HFFc6 (cell line): ENCODE measurements around the gene TXNDC2. TPM values are rescaled to one million over a fixed set of nuclear protein-coding genes. Genes with fewer than 3 reads are reported as not detected.

Experiments
- DNase-seq: peaks from one replicate; pipeline ENCODE4 v3.0.0-alpha.2; 2018
- H3K27ac Mint-ChIP-seq: 2 replicates; pipeline ENCODE4 v1.8.0; 2020; ENCODE audit warnings: mild to moderate bottlenecking, mixed read lengths
- H3K27me3 Mint-ChIP-seq: 2 replicates; pipeline ENCODE4 v1.8.0; 2021; ENCODE audit warnings: mild to moderate bottlenecking, moderate library complexity, mixed read lengths; ENCODE audit not compliant: insufficient read depth
- H3K36me3 Mint-ChIP-seq: 2 replicates; pipeline ENCODE4 v1.8.0; 2021; ENCODE audit warnings: low read depth, mixed read lengths
- H3K4me1 Mint-ChIP-seq: 2 replicates; pipeline ENCODE4 v1.8.0; 2020; ENCODE audit warnings: low read depth, mixed read lengths
- H3K4me3 Mint-ChIP-seq: 2 replicates; pipeline ENCODE4 v1.8.0; 2020; ENCODE audit warnings: mild to moderate bottlenecking, moderate library complexity, mixed read lengths
- H3K9me3 Mint-ChIP-seq: 2 replicates; pipeline ENCODE4 v1.8.0; 2020; ENCODE audit warnings: mild to moderate bottlenecking, mixed read lengths
- CTCF ChIP-seq: fragments of 200-600 bp; sonication (generic); IDR thresholded peaks from 2 replicates; pipeline ENCODE4 v1.5.0; 2021; ENCODE audit warnings: antibody characterized with exemption, mild to moderate bottlenecking
- total RNA-seq, 6 experiments: library from RNA; stranded (reverse); fragmentation: NEBNext Ultra II Directional; extraction: Animal tissue kit (Norgen Biotek cat#: 25700); gene quantifications; 2 replicates in 1 of 6; 3 replicates in 5 of 6; pipeline ENCODE4 v1.2.3, GENCODE V29; 2021

Gene TXNDC2
- total RNA-seq, 6 experiments from 2014 or later, result 0.14 to 0.34 (median 0.18) TPM; not detected in 3

DNA sequence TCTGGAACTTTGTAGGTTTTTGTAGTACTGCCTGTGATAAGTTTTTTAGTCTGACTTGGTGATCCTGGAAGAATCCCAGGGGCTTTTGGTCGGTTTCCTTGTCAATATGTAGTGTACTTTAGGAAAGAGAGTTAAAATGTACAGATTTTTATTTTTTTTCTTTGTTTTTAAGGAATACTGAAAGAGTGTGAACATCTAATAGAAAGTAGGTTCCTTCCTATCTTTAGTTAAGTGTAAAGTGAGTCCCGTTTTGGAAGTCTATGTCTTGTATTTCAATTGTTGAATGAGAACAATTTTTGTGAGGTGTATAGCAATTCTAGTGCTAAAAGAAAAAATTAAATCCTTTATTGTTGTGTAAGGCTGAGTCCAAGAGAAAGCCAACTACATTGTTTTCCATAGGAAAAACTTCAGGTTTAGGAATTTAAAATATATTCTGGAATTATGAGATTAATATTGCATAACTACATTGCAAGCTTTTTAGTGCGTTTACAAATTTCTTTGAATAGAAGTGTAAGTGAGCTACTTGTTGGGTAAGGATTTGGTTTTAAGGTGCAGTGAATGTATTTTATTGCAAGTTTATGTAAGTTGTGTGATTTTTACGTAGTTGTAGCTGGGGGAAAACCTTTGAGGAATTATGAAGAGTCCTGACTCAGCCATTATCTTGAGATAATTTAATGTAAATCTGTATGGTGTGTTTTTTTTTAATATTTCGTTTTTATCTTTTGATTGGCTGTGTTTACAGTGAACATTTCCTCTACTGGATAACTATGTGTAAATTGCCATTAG lies 29.7 kb downstream of the TXNDC2 start:
- no peak for DNase-seq
- H3K27me3 Mint-ChIP-seq, result peaks cover 4% of the 10 kb centered on the region

DNA sequence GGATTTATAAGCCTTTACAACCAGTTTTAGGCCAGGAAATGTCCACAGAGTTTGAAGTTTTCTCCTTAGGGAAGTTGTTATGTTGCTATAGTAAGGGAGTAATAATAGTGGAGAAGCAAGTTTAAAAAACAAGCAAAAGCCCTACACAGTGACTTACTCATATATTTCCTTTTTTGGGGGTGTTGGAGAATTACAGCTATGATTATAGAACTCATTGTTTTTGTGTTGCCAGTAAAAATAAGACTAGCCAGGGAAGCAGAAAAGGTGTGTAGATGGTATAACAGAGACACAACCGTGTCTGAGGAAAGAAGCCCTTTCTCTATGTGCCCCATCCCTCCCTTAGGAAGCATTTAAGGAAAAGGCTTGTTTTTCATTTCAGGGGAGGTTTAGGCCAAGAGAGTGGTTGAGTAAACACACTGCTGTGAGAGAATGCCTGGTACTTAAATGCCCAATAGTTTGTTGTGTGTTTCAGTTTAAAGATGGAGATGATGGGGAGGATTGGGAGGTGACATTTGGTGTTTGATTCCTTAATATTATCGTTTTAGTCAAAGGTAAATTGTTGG lies 30.4 kb downstream of the TXNDC2 start:
- Mint-ChIP-seq H3K4me1 (peaks cover 28% of the 10 kb centered on the region), H3K36me3 (peaks cover 15% of the 10 kb centered on the region), H3K27ac (peak overlapping the region; percentile 87), H3K27me3 (peaks cover 4% of the 10 kb centered on the region), H3K9me3 (peaks cover 8% of the 10 kb centered on the region; the same call in 1 of the 2 replicates), H3K4me3 (peak overlapping the region; percentile 97)
- no peak for TF ChIP-seq CTCF
- DNase-seq, result peak; percentile 29

More for the DNA sequence above, 29.7 kb downstream of the TXNDC2 start:
- no peak for TF ChIP-seq CTCF
- peak overlapping the region; percentile 87 for H3K27ac Mint-ChIP-seq
- H3K9me3 Mint-ChIP-seq, result peaks cover 8% of the 10 kb centered on the region; the same call in 1 of the 2 replicates
- peaks cover 28% of the 10 kb centered on the region for H3K4me1 Mint-ChIP-seq
- H3K36me3 Mint-ChIP-seq, result peaks cover 15% of the 10 kb centered on the region
- peak overlapping the region; percentile 97 for H3K4me3 Mint-ChIP-seq

- Mint-ChIP-seq H3K9me3 (peaks cover 8% of the 10 kb centered on the region; the same call in 1 of the 2 replicates), H3K27me3 (peaks cover 4% of the 10 kb centered on the region), H3K36me3 (peaks cover 15% of the 10 kb centered on the region), H3K4me1 (peaks cover 28% of the 10 kb centered on the region), H3K27ac (peak overlapping the region; percentile 87), H3K4me3 (peak overlapping the region; percentile 97)
- DNase-seq, result no peak
- no peak for TF ChIP-seq CTCF
These were observed 31.0 kb downstream of the TXNDC2 start for GRCh38 chr18:9916808-9917207.

GRCh38 chr18:9918016-9918680 lies 32.4 kb downstream of the TXNDC2 start:
- H3K9me3 Mint-ChIP-seq, result no peaks in the 10 kb centered on the region
- peaks cover 4% of the 10 kb centered on the region for H3K27me3 Mint-ChIP-seq
- DNase-seq, result no peak
- no peak overlapping the region for H3K4me3 Mint-ChIP-seq
- H3K27ac Mint-ChIP-seq, result no peak overlapping the region
- peaks cover 31% of the 10 kb centered on the region for H3K4me1 Mint-ChIP-seq
- H3K36me3 Mint-ChIP-seq, result peaks cover 5% of the 10 kb centered on the region
- no peak for TF ChIP-seq CTCF

DNA sequence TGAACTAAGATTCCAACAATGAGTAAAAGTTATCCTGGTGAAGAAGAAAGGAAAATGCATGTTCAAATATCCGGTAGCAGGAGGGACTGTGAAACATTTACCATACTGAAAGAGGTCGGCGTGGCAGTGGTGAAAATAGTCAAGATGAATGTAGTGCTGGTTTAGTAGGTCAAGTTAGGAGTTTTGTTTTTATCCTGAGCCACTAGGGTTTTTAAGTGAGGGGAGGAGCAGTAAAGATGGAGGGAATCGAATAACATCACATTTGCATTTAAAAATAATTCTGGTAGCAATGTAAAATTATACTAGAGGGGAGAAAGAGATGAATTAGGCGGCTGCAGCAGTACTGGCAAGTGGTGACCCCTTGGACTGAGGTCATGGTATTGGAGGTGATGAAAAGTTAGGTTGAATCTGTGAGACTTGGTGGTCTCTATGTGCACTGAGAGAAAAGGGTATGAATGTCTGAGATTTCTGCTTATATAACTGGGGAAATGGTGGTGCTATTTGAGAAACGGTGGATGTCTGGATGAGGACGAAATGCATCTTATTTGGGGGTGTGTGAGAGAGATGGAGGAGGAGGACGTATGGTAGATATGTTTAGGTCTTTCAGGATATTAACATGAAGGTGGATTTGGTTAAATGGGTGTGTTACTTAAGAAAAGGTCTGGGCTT lies 33.9 kb downstream of the TXNDC2 start:
- no peak for TF ChIP-seq CTCF
- H3K36me3 Mint-ChIP-seq, result peaks cover 5% of the 10 kb centered on the region
- DNase-seq, result no peak
- H3K4me1 Mint-ChIP-seq, result peaks cover 45% of the 10 kb centered on the region
- no peak overlapping the region for H3K27ac Mint-ChIP-seq
- no peak overlapping the region for H3K4me3 Mint-ChIP-seq
- no peaks in the 10 kb centered on the region for H3K9me3 Mint-ChIP-seq
- no peaks in the 10 kb centered on the region; the same call in none of the 2 replicates for H3K27me3 Mint-ChIP-seq
